Stimulated activated CD4-positive, alpha-beta T cell treated with anti-CD3 and anti-CD28 coated beads, TNF-alpha, amount 100 ng/mL, for 4 hours (primary cell): ENCODE data around the gene SYT1.

Experiments
- DNase-seq, 3 experiments: peaks; one replicate each; pipeline ENCODE4 v3.0.0-alpha.2; 2020; ENCODE audit warnings: low read depth in 3 of 3

The SYT1 gene

GRCh38 chr12:79347866-79348265, 483.3 kb downstream of the SYT1 start:
- no peak for DNase-seq

GRCh38 chr12:79351251-79351650, 486.7 kb downstream of the SYT1 start:
- no peak for DNase-seq

GRCh38 chr12:79356216-79356615, 491.6 kb downstream of the SYT1 start:
- DNase-seq = no peak

GRCh38 chr12:79357048-79357447, 492.5 kb downstream of the SYT1 start:
- DNase-seq = no peak

- DNase-seq = no peak
Observed at GRCh38 chr12:79358716-79359300, 494.2 kb downstream of the SYT1 start.

- DNase-seq = no peak
Observed at GRCh38 chr12:79360286-79360685, 495.7 kb downstream of the SYT1 start.

- no peak for DNase-seq
Observed at GRCh38 chr12:79360936-79361335, 496.4 kb downstream of the SYT1 start.

- no peak for DNase-seq
Observed at GRCh38 chr12:79364197-79364596, 499.6 kb downstream of the SYT1 start.

GRCh38 chr12:79366374-79366773, 501.8 kb downstream of the SYT1 start:
- no peak for DNase-seq

- DNase-seq = no peak
Observed at GRCh38 chr12:79367032-79367589, 502.5 kb downstream of the SYT1 start.

GRCh38 chr12:79370021-79370420, 505.4 kb downstream of the SYT1 start:
- DNase-seq = no peak

- DNase-seq = no peak
Observed at GRCh38 chr12:79371226-79371625, 506.7 kb downstream of the SYT1 start.

- no peak for DNase-seq
Observed at GRCh38 chr12:79373896-79374499, 509.4 kb downstream of the SYT1 start.

GRCh38 chr12:79374545-79374944, 510.0 kb downstream of the SYT1 start:
- DNase-seq = no peak

- no peak for DNase-seq
Observed at GRCh38 chr12:79375050-79375449, 510.5 kb downstream of the SYT1 start.

- DNase-seq = no peak
Observed at GRCh38 chr12:79378496-79378895, 513.9 kb downstream of the SYT1 start.

- no peak for DNase-seq
Observed at GRCh38 chr12:79380402-79380801, 515.8 kb downstream of the SYT1 start.

GRCh38 chr12:79381248-79382208, 517.0 kb downstream of the SYT1 start:
- DNase-seq = no peak

- DNase-seq = no peak
Observed at GRCh38 chr12:79384551-79384950, 520.0 kb downstream of the SYT1 start.

- no peak for DNase-seq
Observed at GRCh38 chr12:79388011-79388410, 523.4 kb downstream of the SYT1 start.

- DNase-seq = no peak
Observed at GRCh38 chr12:79393842-79394241, 529.3 kb downstream of the SYT1 start.

GRCh38 chr12:79397609-79398008, 533.0 kb downstream of the SYT1 start:
- no peak for DNase-seq
